KBM-7 (cell line): ENCODE data around the gene NCOA3.
A peak's percentile ranks its signal among the peaks of the same experiment; 100 is the strongest.

Experiments used
- DNase-seq: peaks from one replicate; pipeline ENCODE4 v3.0.0-alpha.2; 2015
- in situ Hi-C: fragments of 300-500 bp; cut with MboI; formaldehyde crosslinking; loops from 2 replicates; pipeline ENCODE4 v1.14.3; 2020; ENCODE audit warnings: low sequenced_read_pairs, low pct_unique_long_range_greater_than_20kb, mixed read lengths

Gene NCOA3

GRCh38 chr20:47668313-47669151, 166.8 kb downstream of the NCOA3 start:
- in situ Hi-C loops, result no loop called here
- no peak for DNase-seq

- DNase-seq, result no peak
- in situ Hi-C loops, result no loop called here
Measured at GRCh38 chr20:47669152-47669425, 167.4 kb downstream of the NCOA3 start.

GRCh38 chr20:47669489-47669888, 167.8 kb downstream of the NCOA3 start:
- in situ Hi-C loops, result no loop called here
- no peak for DNase-seq

- in situ Hi-C loops, result loop anchor here (10.0 kb wide), 1 partner anchor 945 kb away; no protein-coding TSS in a partner anchor
- DNase-seq, result no peak
Measured at GRCh38 chr20:47669927-47670890, 168.5 kb downstream of the NCOA3 start.

GRCh38 chr20:47670913-47671312, 169.2 kb downstream of the NCOA3 start:
- no peak for DNase-seq
- in situ Hi-C loops, result loop anchor here (10.0 kb wide), 1 partner anchor 944 kb away; no protein-coding TSS in a partner anchor

GRCh38 chr20:47672166-47672565, 170.5 kb downstream of the NCOA3 start:
- no peak for DNase-seq
- in situ Hi-C loops, result loop anchor here (10.0 kb wide), 1 partner anchor 943 kb away; no protein-coding TSS in a partner anchor

GRCh38 chr20:47672886-47673670, 171.4 kb downstream of the NCOA3 start:
- in situ Hi-C loops, result loop anchor here (10.0 kb wide), 1 partner anchor 942 kb away; no protein-coding TSS in a partner anchor
- DNase-seq, result no peak

GRCh38 chr20:47673671-47673955, 171.9 kb downstream of the NCOA3 start:
- in situ Hi-C loops, result loop anchor here (10.0 kb wide), 1 partner anchor 941 kb away; no protein-coding TSS in a partner anchor
- DNase-seq, result no peak

- DNase-seq, result no peak
- in situ Hi-C loops, result loop anchor here (10.0 kb wide), 1 partner anchor 941 kb away; no protein-coding TSS in a partner anchor
Measured at GRCh38 chr20:47674145-47674544, 172.5 kb downstream of the NCOA3 start.

- in situ Hi-C loops, result loop anchor here (10.0 kb wide), 1 partner anchor 940 kb away; no protein-coding TSS in a partner anchor
- no peak for DNase-seq
Measured at GRCh38 chr20:47674686-47675085, 173.0 kb downstream of the NCOA3 start.

- in situ Hi-C loops, result loop anchor here (10.0 kb wide), 1 partner anchor 939 kb away; no protein-coding TSS in a partner anchor
- DNase-seq, result no peak
Measured at GRCh38 chr20:47675190-47676142, 173.8 kb downstream of the NCOA3 start.

GRCh38 chr20:47676219-47676721, 174.6 kb downstream of the NCOA3 start:
- in situ Hi-C loops, result loop anchor here (10.0 kb wide), 1 partner anchor 939 kb away; no protein-coding TSS in a partner anchor
- DNase-seq, result no peak

GRCh38 chr20:47676912-47677634, 175.4 kb downstream of the NCOA3 start:
- in situ Hi-C loops, result loop anchor here (10.0 kb wide), 1 partner anchor 938 kb away; no protein-coding TSS in a partner anchor
- DNase-seq, result no peak

- peak; percentile 70 for DNase-seq
- in situ Hi-C loops, result loop anchor here (10.0 kb wide), 1 partner anchor 937 kb away; no protein-coding TSS in a partner anchor
Measured at GRCh38 chr20:47677635-47678453, 176.2 kb downstream of the NCOA3 start.

GRCh38 chr20:47678536-47678935, 176.8 kb downstream of the NCOA3 start:
- in situ Hi-C loops, result loop anchor here (10.0 kb wide), 1 partner anchor 936 kb away; no protein-coding TSS in a partner anchor
- no peak for DNase-seq

GRCh38 chr20:47679462-47679861, 177.8 kb downstream of the NCOA3 start:
- in situ Hi-C loops, result loop anchor here (10.0 kb wide), 1 partner anchor 935 kb away; no protein-coding TSS in a partner anchor
- no peak for DNase-seq
